ENCODE results near the gene RSPO1. TPM values are rescaled to one million over a fixed set of nuclear protein-coding genes. Genes with fewer than 3 reads are reported as not detected.

Gene RSPO1
- total RNA-seq, 1 donor = not detected

DNA sequence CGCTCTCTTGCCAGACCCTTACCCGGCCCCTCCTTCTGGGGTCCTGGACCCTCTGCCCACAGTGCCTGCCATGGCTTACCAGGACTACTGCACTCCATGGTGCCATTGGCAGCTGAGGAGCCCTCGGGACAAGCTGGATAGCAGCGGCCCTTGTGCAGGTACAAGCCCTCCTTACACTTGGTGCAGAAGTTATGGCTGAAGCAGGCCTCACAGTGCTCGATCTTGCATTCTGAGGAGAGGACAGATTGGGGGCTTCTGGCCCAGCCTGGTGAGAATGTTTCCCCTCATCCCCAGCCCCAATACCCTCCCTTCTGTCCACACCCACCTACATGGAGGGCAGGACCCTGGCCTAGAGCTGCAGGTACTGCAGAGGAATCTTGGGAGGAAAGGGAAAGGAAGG lies 20.6 kb downstream of the RSPO1 start:
- H3K27me3 ChIP-seq (ENCODE audit: insufficient read depth, low read length) = no peaks in the 10 kb centered on the region
- H3K4me1 ChIP-seq (ENCODE audit: insufficient read depth, low read length) = no peaks in the 10 kb centered on the region
- no peak overlapping the region for H3K4me3 ChIP-seq (ENCODE audit: low read length)
- H3K9me3 ChIP-seq (ENCODE audit: low read depth, low read length) = no peaks in the 10 kb centered on the region

DNA sequence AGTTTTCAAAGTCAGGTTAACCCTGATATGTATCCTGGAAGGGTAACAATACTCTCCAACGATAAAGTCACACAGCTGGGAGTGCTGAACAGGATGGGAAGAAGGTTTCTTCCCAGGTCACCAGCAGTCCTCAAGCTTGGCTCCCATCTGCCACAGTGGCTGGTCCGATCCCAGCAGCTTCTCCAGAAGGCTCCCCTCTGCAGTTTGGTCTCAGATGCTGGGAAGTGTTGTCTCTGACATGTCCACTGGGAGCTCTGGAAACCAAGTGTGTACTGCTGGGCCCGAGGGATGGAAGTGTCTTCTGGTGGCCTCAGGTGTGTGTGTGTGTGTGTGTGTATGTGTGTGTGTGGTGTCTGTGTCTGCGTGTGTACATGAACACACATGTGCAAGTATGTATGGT lies 22.5 kb downstream of the RSPO1 start:
- Histone ChIP-seq H3K27me3 (ENCODE audit: insufficient read depth, low read length) (no peaks in the 10 kb centered on the region), H3K4me1 (ENCODE audit: insufficient read depth, low read length) (no peaks in the 10 kb centered on the region), H3K9me3 (ENCODE audit: low read depth, low read length) (no peaks in the 10 kb centered on the region), H3K4me3 (ENCODE audit: low read length) (no peak overlapping the region)

- H3K9me3 ChIP-seq (ENCODE audit: low read depth, low read length) = no peaks in the 10 kb centered on the region
- H3K27me3 ChIP-seq (ENCODE audit: insufficient read depth, low read length) = no peaks in the 10 kb centered on the region
- H3K4me3 ChIP-seq (ENCODE audit: low read length) = no peak overlapping the region
- H3K4me1 ChIP-seq (ENCODE audit: insufficient read depth, low read length) = peaks cover 10% of the 10 kb centered on the region
Observed at GRCh38 chr1:37609994-37610393, 24.7 kb downstream of the RSPO1 start.

DNA sequence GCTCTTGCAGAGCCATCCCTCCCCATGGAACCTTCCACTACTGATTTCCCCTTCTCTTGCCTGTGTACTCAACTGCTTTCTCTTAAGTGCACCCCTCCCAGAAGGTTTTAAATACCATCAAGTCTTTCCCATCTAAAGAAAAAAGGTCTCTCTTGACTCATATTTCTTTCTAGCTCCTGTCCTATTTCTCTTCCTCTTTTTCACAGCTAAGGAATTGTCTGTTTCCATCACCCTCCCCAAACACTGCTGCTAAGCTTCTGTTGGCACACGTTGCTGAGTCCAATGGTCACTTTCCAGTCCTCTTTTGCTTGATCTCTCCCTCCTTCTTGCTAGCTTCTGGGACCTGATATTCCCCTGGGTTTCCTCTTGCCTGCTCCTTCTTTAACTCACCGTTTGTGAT lies 25.7 kb downstream of the RSPO1 start:
- peaks cover 10% of the 10 kb centered on the region for H3K4me1 ChIP-seq (ENCODE audit: insufficient read depth, low read length)
- H3K9me3 ChIP-seq (ENCODE audit: low read depth, low read length) = no peaks in the 10 kb centered on the region
- no peak overlapping the region for H3K4me3 ChIP-seq (ENCODE audit: low read length)
- H3K27me3 ChIP-seq (ENCODE audit: insufficient read depth, low read length) = no peaks in the 10 kb centered on the region

DNA sequence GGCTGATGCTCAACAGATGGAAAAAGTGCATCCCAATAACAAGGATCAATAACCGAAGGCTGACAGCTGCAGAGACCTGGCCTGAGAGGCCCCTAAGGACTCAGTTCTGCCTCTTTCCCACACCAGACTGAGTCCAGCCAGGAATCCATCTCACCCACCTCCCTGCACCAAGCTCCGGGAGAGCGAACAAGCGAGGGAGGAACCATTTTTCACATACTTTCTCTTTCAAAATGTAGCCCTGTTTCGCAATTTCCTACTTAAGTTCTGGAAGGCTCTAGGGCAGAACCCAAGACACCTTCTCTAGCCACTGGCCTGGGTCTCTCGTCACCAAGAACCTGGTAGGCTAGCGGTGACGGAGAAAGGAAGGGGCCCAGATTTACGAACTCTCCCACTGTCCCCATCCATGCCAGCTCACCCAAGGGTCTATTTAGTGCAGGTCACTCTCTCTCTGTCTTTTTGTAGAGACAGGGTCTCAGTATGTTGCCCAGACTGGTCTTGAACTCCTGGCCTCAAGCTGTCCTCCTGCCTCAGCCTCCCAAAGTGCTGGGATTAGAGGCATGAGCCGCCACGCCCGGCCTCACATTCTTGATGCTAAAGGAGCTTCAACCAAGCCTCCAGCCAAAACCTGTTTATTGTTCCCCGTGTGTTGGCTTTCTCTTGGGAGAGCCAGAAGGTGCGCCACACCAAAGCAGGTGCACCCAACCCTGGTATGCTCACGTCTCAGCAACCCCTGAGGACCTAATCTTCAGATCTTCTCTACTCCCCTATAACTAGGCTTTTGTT lies 28.0 kb downstream of the RSPO1 start:
- no peaks in the 10 kb centered on the region for H3K27me3 ChIP-seq (ENCODE audit: insufficient read depth, low read length)
- no peaks in the 10 kb centered on the region for H3K9me3 ChIP-seq (ENCODE audit: low read depth, low read length)
- peaks cover 10% of the 10 kb centered on the region for H3K4me1 ChIP-seq (ENCODE audit: insufficient read depth, low read length)
- no peak overlapping the region for H3K4me3 ChIP-seq (ENCODE audit: low read length)

DNA sequence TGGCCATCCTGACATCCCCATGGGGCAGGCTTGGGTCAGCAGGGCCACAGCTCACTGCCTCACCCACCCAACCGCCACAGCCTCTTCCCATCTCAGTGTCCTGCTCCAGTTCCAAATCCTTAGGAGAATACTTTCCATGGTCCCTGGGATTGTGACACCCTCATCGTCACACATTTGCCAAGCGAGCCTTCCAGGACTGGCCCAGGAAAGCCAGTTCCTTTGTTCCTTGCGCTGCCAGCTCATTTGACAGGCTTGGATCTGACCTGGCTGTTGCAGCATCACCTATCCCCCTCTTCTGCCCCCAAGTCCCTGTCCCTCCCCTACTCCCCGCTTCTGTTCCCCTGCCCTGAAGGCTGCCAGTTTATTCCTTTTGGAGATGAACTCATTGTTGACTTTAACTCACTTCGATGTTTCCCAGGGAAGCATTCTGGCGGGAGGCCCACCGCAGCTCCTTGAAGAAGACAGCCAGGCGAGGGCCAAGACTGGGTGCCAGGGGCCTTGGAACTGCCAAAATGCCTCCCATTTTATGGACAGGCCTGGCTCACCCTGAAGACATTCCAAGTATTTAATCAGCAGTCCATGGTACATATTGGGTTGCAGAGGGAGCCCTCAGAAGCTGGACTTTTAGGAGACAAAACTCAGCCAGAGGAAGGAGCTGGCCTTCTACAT lies 28.8 kb downstream of the RSPO1 start:
- Histone ChIP-seq H3K4me3 (ENCODE audit: low read length) (no peak overlapping the region), H3K9me3 (ENCODE audit: low read depth, low read length) (no peaks in the 10 kb centered on the region), H3K4me1 (ENCODE audit: insufficient read depth, low read length) (peaks cover 10% of the 10 kb centered on the region), H3K27me3 (ENCODE audit: insufficient read depth, low read length) (no peaks in the 10 kb centered on the region)

GRCh38 chr1:37605061-37605650 lies 29.5 kb downstream of the RSPO1 start:
- Histone ChIP-seq H3K4me3 (ENCODE audit: low read length) (no peak overlapping the region), H3K9me3 (ENCODE audit: low read depth, low read length) (no peaks in the 10 kb centered on the region), H3K27me3 (ENCODE audit: insufficient read depth, low read length) (no peaks in the 10 kb centered on the region), H3K4me1 (ENCODE audit: insufficient read depth, low read length) (peaks cover 10% of the 10 kb centered on the region)

GRCh38 chr1:37602750-37603694 lies 31.7 kb downstream of the RSPO1 start:
- H3K4me3 ChIP-seq (ENCODE audit: low read length) = no peak overlapping the region
- H3K4me1 ChIP-seq (ENCODE audit: insufficient read depth, low read length) = peaks cover 10% of the 10 kb centered on the region
- no peaks in the 10 kb centered on the region for H3K27me3 ChIP-seq (ENCODE audit: insufficient read depth, low read length)
- no peaks in the 10 kb centered on the region for H3K9me3 ChIP-seq (ENCODE audit: low read depth, low read length)

GRCh38 chr1:37601441-37601840 lies 33.3 kb downstream of the RSPO1 start:
- Histone ChIP-seq H3K4me3 (ENCODE audit: low read length) (no peak overlapping the region), H3K27me3 (ENCODE audit: insufficient read depth, low read length) (no peaks in the 10 kb centered on the region), H3K4me1 (ENCODE audit: insufficient read depth, low read length) (peaks cover 5% of the 10 kb centered on the region), H3K9me3 (ENCODE audit: low read depth, low read length) (no peaks in the 10 kb centered on the region)

DNA sequence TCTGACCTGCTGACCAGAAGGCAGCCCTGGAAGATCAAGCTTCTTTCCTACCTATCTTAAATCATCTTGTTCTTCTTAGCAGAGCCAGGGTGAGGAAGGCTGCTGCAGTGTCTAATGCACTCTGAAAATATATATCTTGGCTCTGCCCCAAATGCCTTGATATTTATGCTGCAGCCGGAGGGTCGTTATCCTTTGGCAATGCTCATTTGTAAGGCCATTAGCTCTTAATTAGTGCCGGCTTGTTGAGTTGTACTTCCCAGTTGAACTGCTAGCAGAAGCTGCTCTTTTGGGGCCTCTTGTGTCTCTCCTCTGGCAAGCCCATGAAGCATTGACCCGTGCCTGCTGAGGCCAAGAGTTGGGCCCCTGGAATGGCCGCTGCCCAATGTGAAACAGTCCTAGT lies 34.8 kb downstream of the RSPO1 start:
- peaks cover 9% of the 10 kb centered on the region for H3K4me1 ChIP-seq (ENCODE audit: insufficient read depth, low read length)

GRCh38 chr1:37596182-37596667 lies 38.5 kb downstream of the RSPO1 start:
- H3K4me1 ChIP-seq (ENCODE audit: insufficient read depth, low read length) = peaks cover 20% of the 10 kb centered on the region
- peak overlapping the region; percentile 90 for H3K4me3 ChIP-seq (ENCODE audit: low read length)
- no peaks in the 10 kb centered on the region for H3K27me3 ChIP-seq (ENCODE audit: insufficient read depth, low read length)
- H3K9me3 ChIP-seq (ENCODE audit: low read depth, low read length) = no peaks in the 10 kb centered on the region

More for the DNA sequence above, 34.8 kb downstream of the RSPO1 start:
- Histone ChIP-seq H3K9me3 (ENCODE audit: low read depth, low read length) (no peaks in the 10 kb centered on the region), H3K4me3 (ENCODE audit: low read length) (no peak overlapping the region), H3K27me3 (ENCODE audit: insufficient read depth, low read length) (no peaks in the 10 kb centered on the region)

DNA sequence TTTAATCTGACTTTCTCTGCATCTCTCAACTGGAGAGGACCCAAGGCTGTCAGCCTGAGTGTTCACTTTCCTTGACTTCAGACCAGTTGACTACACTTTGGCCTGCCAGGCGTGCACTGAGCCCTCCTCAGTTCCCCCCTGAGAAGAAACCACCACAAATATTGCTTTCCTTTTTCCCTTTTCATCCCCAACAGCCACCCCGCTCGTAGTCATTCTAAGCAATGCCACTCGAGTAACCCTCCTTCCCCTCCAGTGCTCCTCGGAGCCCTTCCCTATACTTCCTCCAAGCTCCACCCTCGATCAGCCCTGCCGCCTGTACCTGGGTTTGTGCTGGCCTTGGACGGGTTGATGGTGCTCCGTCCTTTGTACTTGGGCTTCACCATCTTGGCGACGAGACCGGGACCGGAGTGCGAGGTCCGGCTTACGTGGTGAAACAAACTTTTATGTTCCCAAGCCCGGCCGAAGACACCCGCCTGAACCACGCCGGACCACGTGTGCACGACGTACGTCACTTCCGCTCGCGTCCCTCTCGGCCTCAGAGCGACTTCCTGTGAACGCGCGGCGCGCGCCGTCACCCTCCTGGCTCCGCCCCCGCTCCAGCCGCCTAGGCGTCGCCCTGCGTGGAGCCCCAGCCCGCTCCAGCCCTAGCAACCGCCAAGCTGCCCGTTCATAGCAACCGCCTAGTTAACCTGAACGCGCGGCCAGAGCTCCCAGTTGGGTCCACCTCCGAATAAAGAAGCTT lies 39.1 kb downstream of the RSPO1 start, which contains the start of gene GNL2:
TSS of gene GNL2 (minus strand) at position 498 of the 742 bp plus-strand sequence. CDS start at position 383, 115 bp downstream.
- Histone ChIP-seq H3K9me3 (ENCODE audit: low read depth, low read length) (no peaks in the 10 kb centered on the region), H3K4me1 (ENCODE audit: insufficient read depth, low read length) (peaks cover 20% of the 10 kb centered on the region), H3K4me3 (ENCODE audit: low read length) (peak within 1 kb of the TSS; percentile 90), H3K27me3 (ENCODE audit: insufficient read depth, low read length) (no peaks in the 10 kb centered on the region)

DNA sequence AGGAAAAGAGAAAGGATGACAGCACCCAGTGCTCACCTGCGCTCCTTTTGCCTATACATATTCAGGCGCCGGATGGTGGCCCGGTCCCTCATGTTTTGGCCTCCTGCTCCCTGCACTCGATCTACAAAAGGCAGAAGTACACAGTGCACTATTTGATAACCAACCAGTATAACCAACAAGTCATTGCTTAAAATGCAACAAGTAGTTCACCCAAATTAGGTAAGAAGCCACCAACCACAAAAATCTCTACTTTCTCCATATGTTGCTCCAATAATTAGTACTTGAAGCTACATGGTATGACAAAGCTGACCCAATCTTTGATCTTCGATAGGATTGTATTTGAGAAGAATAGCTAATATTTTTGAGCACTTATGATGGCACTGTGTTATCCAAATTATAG lies 41.0 kb downstream of the RSPO1 start:
- H3K9me3 ChIP-seq (ENCODE audit: low read depth, low read length) = no peaks in the 10 kb centered on the region
- H3K27me3 ChIP-seq (ENCODE audit: insufficient read depth, low read length) = no peaks in the 10 kb centered on the region
- no peak overlapping the region for H3K4me3 ChIP-seq (ENCODE audit: low read length)
- H3K4me1 ChIP-seq (ENCODE audit: insufficient read depth, low read length) = peaks cover 20% of the 10 kb centered on the region

DNA sequence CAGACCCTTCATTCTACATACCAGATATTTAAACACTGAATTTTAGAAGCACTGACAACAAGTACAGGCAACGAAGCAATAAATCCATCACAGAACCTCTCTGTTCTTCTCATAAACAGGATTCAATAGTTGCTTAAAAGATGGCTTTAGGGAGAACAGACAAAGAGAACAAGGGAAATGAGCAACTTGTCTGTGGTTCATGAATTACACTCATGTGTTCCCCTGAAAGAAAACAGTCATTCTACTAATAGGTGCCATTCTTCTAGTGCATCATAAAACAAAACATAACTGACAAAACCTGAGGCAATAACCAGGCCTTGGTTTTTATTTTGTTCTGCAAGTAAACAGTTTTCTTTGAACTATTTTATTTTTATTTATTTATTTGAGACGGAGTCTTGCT lies 45.8 kb downstream of the RSPO1 start:
- H3K9me3 ChIP-seq (ENCODE audit: low read depth, low read length) = no peaks in the 10 kb centered on the region
- H3K4me3 ChIP-seq (ENCODE audit: low read length) = no peak overlapping the region
- H3K27me3 ChIP-seq (ENCODE audit: insufficient read depth, low read length) = no peaks in the 10 kb centered on the region
- peaks cover under 1% of the 10 kb centered on the region for H3K4me1 ChIP-seq (ENCODE audit: insufficient read depth, low read length)

Measured in mononuclear cell (primary cell).